CD4-positive, alpha-beta T cell treated with Interleukin-15 for 1 hour (primary cell): ENCODE data around the gene PIK3R5.

Experiments used
- DNase-seq: peaks from one replicate; pipeline ENCODE4 v3.0.0-alpha.2; 2020

Gene PIK3R5

GRCh38 chr17:8921147-8921546 is 44.4 kb downstream of the PIK3R5 start:
- no peak for DNase-seq

- no peak for DNase-seq
These were observed 46.6 kb downstream of the PIK3R5 start for GRCh38 chr17:8918807-8919465.

GRCh38 chr17:8916466-8916865 is 49.0 kb downstream of the PIK3R5 start:
- DNase-seq: no peak

GRCh38 chr17:8914554-8914953 is 51.0 kb downstream of the PIK3R5 start:
- no peak for DNase-seq

- DNase-seq: no peak
These were observed 51.6 kb downstream of the PIK3R5 start for GRCh38 chr17:8913879-8914278.

GRCh38 chr17:8913091-8913490 is 52.4 kb downstream of the PIK3R5 start:
- no peak for DNase-seq

GRCh38 chr17:8912084-8912981 is 53.2 kb downstream of the PIK3R5 start:
- no peak for DNase-seq

- DNase-seq: no peak
These were observed 54.4 kb downstream of the PIK3R5 start for GRCh38 chr17:8910969-8911604.

GRCh38 chr17:8909586-8910270 is 55.8 kb downstream of the PIK3R5 start:
- no peak for DNase-seq

GRCh38 chr17:8905331-8905730 is 60.2 kb downstream of the PIK3R5 start:
- DNase-seq: peak; percentile 38

GRCh38 chr17:8904686-8905085 is 60.8 kb downstream of the PIK3R5 start:
- DNase-seq: no peak

GRCh38 chr17:8904201-8904600 is 61.3 kb downstream of the PIK3R5 start:
- DNase-seq: no peak

- DNase-seq: peak; percentile 42
These were observed 64.6 kb downstream of the PIK3R5 start for GRCh38 chr17:8900626-8901585.

GRCh38 chr17:8900207-8900606 is 65.3 kb downstream of the PIK3R5 start:
- DNase-seq: no peak

GRCh38 chr17:8898636-8899035 is 66.9 kb downstream of the PIK3R5 start:
- DNase-seq: no peak

GRCh38 chr17:8898126-8898525 is 67.4 kb downstream of the PIK3R5 start:
- DNase-seq: no peak

GRCh38 chr17:8896641-8897635 is 68.6 kb downstream of the PIK3R5 start:
- DNase-seq: no peak

- no peak for DNase-seq
These were observed 69.4 kb downstream of the PIK3R5 start for GRCh38 chr17:8896087-8896486.

GRCh38 chr17:8894673-8895578 is 70.6 kb downstream of the PIK3R5 start:
- peak; percentile 70 for DNase-seq
